GM18873 (cell line): ENCODE measurements around the gene DENR.
"Not testable (repeated sequence)": the region's sequence is repeated elsewhere in the genome, so short reads cannot be mapped to it uniquely, and the experiment has no call there.

Experiments used
- ATAC-seq: cut with Tn5 transposase; IDR thresholded peaks from one replicate; pipeline ENCODE4 v1.9.1; 2021; ENCODE audit warnings: mild to moderate bottlenecking, moderate library complexity, moderate number of reproducible peaks; ENCODE audit not compliant: unreplicated experiment, low FRiP score

The DENR gene

GRCh38 chr12:122752464-122753318 lies at the start of gene DENR:
Gene DENR, plus strand, starts transcription at chr12:122752824. Its CDS starts 878 bp downstream, at chr12:122753702.
- peak; percentile 92 for ATAC-seq

GRCh38 chr12:122702890-122703611 lies 49.6 kb upstream of the DENR start, which contains the start of gene HCAR2:
Gene HCAR2, minus strand, starts transcription at chr12:122703357. Its CDS starts 74 bp downstream, at chr12:122703283.
- ATAC-seq: not testable (repeated sequence)

- not testable (repeated sequence) for ATAC-seq
Observed at GRCh38 chr12:122703841-122704240, 48.8 kb upstream of the DENR start.

- not testable (repeated sequence) for ATAC-seq
Observed at GRCh38 chr12:122709287-122709686, 43.3 kb upstream of the DENR start.

- ATAC-seq: not testable (repeated sequence)
Observed at GRCh38 chr12:122710341-122710740, 42.3 kb upstream of the DENR start.

- ATAC-seq: not testable (repeated sequence)
Observed at GRCh38 chr12:122711266-122711665, 41.4 kb upstream of the DENR start.

- ATAC-seq: not testable (repeated sequence)
Observed at GRCh38 chr12:122713491-122714188, 39.0 kb upstream of the DENR start.

- not testable (repeated sequence) for ATAC-seq
Observed at GRCh38 chr12:122715211-122715610, 37.4 kb upstream of the DENR start.

GRCh38 chr12:122716658-122717057 lies 36.0 kb upstream of the DENR start, which contains the start of gene HCAR3:
Gene HCAR3, minus strand, starts transcription at chr12:122716811. Its CDS starts 74 bp downstream, at chr12:122716737.
- ATAC-seq: not testable (repeated sequence)

- no peak for ATAC-seq
Observed at GRCh38 chr12:122721057-122721545, 31.5 kb upstream of the DENR start.

GRCh38 chr12:122722387-122722786 lies 30.2 kb upstream of the DENR start:
- no peak for ATAC-seq

GRCh38 chr12:122724641-122725243 lies 27.9 kb upstream of the DENR start:
- no peak for ATAC-seq

GRCh38 chr12:122725452-122726079 lies 27.1 kb upstream of the DENR start:
- ATAC-seq: no peak

- no peak for ATAC-seq
Observed at GRCh38 chr12:122726080-122726558, 26.5 kb upstream of the DENR start.

- no peak for ATAC-seq
Observed at GRCh38 chr12:122729583-122730214, 22.9 kb upstream of the DENR start.

GRCh38 chr12:122730215-122731014 lies 22.2 kb upstream of the DENR start, which contains the start of gene HCAR1:
Gene HCAR1, minus strand, starts transcription at chr12:122730844. Its CDS starts 505 bp downstream, at chr12:122730339.
- ATAC-seq: no peak

- ATAC-seq: no peak
Observed at GRCh38 chr12:122732170-122732569, 20.5 kb upstream of the DENR start.

GRCh38 chr12:122732611-122733010 lies 20.0 kb upstream of the DENR start:
- no peak for ATAC-seq
